Measurements from ENCODE around the gene NUAK1. TPM values are rescaled to one million over a fixed set of nuclear protein-coding genes. Genes with fewer than 3 reads are reported as not detected.

NUAK1 gene
- total RNA-seq, 4 donors from 2014 or later = 7.1 to 19.8 (median 10.7) TPM

DNA sequence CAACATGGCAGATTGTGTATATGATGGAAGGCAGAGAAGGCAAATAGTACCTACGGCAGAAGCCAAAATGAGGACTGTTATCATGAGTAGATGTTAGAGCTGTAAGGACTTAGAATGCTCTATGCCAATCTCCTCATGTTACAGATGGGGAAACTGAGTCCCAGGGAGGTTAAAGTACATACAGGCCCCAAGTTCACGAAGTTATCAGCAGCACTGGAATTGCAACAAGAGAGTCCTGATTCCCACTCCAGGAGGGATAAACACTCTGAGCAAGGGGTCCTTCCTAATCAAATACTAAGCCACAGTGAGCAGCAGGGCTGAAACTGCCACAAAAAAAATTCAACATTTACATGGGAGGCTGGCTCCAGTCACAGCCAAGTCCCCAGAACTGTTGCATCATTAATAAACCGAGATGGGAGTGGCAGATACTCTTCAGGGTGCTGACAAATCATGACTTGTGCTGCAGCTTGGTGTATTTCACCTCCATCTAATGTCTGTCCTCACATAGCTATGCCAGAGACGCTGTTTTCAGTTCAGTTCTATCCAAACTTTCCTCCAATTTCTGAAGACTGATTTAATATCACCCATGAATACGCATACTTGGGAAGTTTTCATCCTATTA lies 24.2 kb downstream of the NUAK1 start:
- Histone ChIP-seq H3K27me3 (no peaks in the 10 kb centered on the region), H3K36me3 (no peaks in the 10 kb centered on the region), H3K9me3 (no peaks in the 10 kb centered on the region), H3K4me3 (no peak overlapping the region), H3K27ac (replicated peaks in 1 of 4) (peak overlapping the region; percentile 51 to 75 (median 64)), H3K4me1 (peaks cover 35 to 75% (median 62%) of the 10 kb centered on the region in 4 donors)
- TF ChIP-seq, protein P1, sequence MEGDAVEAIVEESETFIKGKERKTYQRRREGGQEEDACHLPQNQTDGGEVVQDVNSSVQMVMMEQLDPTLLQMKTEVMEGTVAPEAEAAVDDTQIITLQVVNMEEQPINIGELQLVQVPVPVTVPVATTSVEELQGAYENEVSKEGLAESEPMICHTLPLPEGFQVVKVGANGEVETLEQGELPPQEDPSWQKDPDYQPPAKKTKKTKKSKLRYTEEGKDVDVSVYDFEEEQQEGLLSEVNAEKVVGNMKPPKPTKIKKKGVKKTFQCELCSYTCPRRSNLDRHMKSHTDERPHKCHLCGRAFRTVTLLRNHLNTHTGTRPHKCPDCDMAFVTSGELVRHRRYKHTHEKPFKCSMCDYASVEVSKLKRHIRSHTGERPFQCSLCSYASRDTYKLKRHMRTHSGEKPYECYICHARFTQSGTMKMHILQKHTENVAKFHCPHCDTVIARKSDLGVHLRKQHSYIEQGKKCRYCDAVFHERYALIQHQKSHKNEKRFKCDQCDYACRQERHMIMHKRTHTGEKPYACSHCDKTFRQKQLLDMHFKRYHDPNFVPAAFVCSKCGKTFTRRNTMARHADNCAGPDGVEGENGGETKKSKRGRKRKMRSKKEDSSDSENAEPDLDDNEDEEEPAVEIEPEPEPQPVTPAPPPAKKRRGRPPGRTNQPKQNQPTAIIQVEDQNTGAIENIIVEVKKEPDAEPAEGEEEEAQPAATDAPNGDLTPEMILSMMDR (IDR thresholded peaks at IDR 0.05) = no peak
- no peak for TF ChIP-seq EP300 (IDR thresholded peaks at IDR 0.05)
- no peak for TF ChIP-seq POLR2AphosphoS5 (IDR thresholded peaks at IDR 0.05)
- no peak for TF ChIP-seq POLR2A (IDR thresholded peaks at IDR 0.05; ENCODE audit: low read depth)
- intact Hi-C loops (cut with DNase I) = no loop called here
- WGBS = 66% methylated on average over 5 of the region's 5 CpGs
- DNase-seq (ENCODE audit: extremely low spot score) = no peak

DNA sequence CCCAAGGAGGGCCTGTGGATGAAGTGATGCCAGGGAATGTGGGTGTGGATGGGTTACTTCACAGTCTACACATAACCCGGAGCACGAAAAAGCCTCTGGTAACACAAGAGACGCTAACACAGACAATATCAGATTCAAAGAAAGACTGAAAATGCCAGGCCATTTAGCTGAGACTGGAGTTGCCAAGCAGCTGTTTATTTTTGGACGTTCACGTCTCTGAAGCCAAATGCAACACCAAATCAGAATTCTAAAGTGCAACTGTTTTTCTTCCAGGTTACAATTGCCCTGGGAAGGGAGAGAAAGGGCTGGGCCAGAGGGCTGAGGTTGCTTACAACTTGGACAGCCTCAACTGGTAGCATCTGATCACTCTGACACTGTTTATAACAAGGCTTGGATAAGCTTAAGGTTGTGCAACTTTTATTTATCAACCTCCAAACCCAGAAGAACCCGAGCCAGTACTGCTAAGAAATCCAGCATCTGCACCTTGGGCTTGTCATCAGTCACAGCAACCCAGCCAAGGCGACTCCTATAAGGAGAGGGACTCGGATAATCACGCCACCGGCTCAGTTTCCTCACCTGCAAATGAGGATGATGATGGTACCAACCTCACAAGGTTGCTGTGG lies 24.8 kb downstream of the NUAK1 start:
- no peak for DNase-seq (ENCODE audit: extremely low spot score)
- 33% methylated on average over 10 of the region's 10 CpGs for WGBS
- Histone ChIP-seq H3K27me3 (no peaks in the 10 kb centered on the region), H3K9me3 (no peaks in the 10 kb centered on the region), H3K27ac (replicated peaks in 1 of 4) (peak overlapping the region; percentile 51 to 75 (median 64)), H3K4me1 (peaks cover 38 to 76% (median 65%) of the 10 kb centered on the region in 4 donors), H3K36me3 (no peaks in the 10 kb centered on the region), H3K4me3 (peak overlapping the region in 1 of 4 donors; percentile 3)
- intact Hi-C loops (cut with DNase I) = no loop called here
- TF ChIP-seq, protein P1 (IDR thresholded peaks at IDR 0.05) = no peak
- peak in 1 of 2 donors; percentile 32 for TF ChIP-seq POLR2AphosphoS5 (IDR thresholded peaks at IDR 0.05)
- TF ChIP-seq POLR2A (IDR thresholded peaks at IDR 0.05; ENCODE audit: low read depth) = no peak
- no peak for TF ChIP-seq EP300 (IDR thresholded peaks at IDR 0.05)

DNA sequence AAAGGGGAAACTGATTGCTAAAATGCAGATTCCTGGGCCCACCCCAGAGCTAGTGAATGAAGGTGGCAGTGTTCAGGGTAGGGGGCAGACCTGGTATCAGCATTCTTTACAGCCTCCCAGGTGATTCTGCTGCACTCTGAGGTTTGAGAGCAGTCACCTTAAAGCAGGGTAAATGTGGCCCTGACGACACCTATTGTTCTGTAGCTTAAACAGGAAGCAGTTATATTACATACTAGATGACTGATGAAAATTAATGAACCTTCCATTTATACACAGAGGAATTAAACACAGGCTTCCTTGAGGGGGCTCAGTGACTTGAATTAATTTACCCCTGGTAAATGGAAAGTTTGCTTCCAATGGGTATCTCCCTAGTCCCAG lies 25.3 kb downstream of the NUAK1 start:
- intact Hi-C loops (cut with DNase I) = no loop called here
- WGBS = 13% methylated on average over 1 of the region's 1 CpG
- H3K27me3 ChIP-seq = no peaks in the 10 kb centered on the region
- no peaks in the 10 kb centered on the region for H3K36me3 ChIP-seq
- H3K4me1 ChIP-seq = peaks cover 43 to 81% (median 66%) of the 10 kb centered on the region in 4 donors
- no peak for DNase-seq (ENCODE audit: extremely low spot score)
- no peak overlapping the region for H3K4me3 ChIP-seq
- no peaks in the 10 kb centered on the region for H3K9me3 ChIP-seq
- H3K27ac ChIP-seq (replicated peaks in 1 of 4) = peak overlapping the region; percentile 51 to 75 (median 64)
- TF ChIP-seq EP300 (IDR thresholded peaks at IDR 0.05) (no peak), POLR2A (IDR thresholded peaks at IDR 0.05; ENCODE audit: low read depth) (no peak), POLR2AphosphoS5 (IDR thresholded peaks at IDR 0.05) (no peak)
- TF ChIP-seq, protein P1 (IDR thresholded peaks at IDR 0.05) = no peak

DNA sequence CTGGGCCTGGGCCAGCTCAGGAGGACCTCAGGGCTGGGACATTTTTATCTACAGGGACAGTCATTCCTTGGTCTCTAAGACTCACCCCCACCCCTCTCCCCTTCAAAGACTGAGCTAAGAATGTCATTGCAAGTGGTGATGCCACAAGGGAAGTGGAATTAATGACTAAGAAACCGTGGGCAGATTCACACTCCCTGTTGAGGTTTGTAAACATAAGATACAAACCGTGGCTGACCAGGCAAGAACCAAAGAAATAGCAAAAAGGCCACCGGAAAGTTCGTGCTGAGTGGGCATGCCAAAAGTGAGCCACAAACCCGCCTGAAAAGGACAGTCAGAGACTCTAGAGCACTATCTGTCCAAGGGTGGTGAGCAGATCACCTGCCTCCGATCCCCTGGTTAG lies 25.7 kb downstream of the NUAK1 start:
- 60% methylated on average over 6 of the region's 6 CpGs for whole genome bisulfite sequencing
- H3K4me1 ChIP-seq = peaks cover 47 to 85% (median 67%) of the 10 kb centered on the region in 4 donors

More for the DNA sequence above, 25.7 kb downstream of the NUAK1 start:
- H3K27me3 ChIP-seq = no peaks in the 10 kb centered on the region
- H3K27ac ChIP-seq (replicated peaks in 1 of 4) = peak overlapping the region; percentile 51 to 75 (median 64)
- H3K36me3 ChIP-seq = no peaks in the 10 kb centered on the region
- TF ChIP-seq POLR2A (IDR thresholded peaks at IDR 0.05; ENCODE audit: low read depth) (no peak), EP300 (IDR thresholded peaks at IDR 0.05) (no peak), POLR2AphosphoS5 (IDR thresholded peaks at IDR 0.05) (no peak)
- TF ChIP-seq, protein P1 (IDR thresholded peaks at IDR 0.05) = no peak
- intact Hi-C loops (cut with DNase I) = no loop called here
- H3K4me3 ChIP-seq = no peak overlapping the region
- DNase-seq (ENCODE audit: extremely low spot score) = no peak
- no peaks in the 10 kb centered on the region for H3K9me3 ChIP-seq
